Measurements from ENCODE around the gene RPS6KB1.
"Not testable (repeated sequence)": the region's sequence is repeated elsewhere in the genome, so short reads cannot be mapped to it uniquely, and the experiment has no call there.

RPS6KB1 gene

DNA sequence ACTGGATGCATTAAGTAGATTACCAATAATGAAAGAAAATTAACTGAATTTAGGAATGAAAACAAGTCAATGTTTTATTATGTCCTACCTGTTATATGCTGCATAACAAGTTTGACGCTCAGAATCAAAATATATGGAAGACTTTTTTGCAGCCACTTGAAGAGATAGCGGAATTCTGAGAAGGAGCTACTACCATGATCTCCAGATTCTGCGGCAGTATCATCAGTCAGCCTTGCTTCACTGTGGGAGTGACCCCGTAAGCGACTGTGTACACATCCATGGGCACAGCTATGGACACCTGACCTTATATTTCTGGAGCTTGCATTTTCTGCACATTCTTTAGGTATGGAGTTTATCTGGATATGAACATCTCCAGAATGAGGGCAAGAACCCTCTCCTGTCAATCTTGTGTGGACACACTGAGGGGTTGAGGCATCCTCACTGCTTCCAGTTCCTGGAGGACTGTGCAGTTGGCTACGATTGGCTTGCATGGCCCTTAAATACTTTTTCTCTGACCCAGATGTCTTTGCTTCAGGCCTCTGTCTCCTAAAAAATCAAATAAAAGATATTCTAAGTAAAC is 69.9 kb downstream of the RPS6KB1 start:
- DNase-seq (ENCODE audit: low read depth), result no peak
- TF ChIP-seq, protein P1, sequence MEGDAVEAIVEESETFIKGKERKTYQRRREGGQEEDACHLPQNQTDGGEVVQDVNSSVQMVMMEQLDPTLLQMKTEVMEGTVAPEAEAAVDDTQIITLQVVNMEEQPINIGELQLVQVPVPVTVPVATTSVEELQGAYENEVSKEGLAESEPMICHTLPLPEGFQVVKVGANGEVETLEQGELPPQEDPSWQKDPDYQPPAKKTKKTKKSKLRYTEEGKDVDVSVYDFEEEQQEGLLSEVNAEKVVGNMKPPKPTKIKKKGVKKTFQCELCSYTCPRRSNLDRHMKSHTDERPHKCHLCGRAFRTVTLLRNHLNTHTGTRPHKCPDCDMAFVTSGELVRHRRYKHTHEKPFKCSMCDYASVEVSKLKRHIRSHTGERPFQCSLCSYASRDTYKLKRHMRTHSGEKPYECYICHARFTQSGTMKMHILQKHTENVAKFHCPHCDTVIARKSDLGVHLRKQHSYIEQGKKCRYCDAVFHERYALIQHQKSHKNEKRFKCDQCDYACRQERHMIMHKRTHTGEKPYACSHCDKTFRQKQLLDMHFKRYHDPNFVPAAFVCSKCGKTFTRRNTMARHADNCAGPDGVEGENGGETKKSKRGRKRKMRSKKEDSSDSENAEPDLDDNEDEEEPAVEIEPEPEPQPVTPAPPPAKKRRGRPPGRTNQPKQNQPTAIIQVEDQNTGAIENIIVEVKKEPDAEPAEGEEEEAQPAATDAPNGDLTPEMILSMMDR (IDR thresholded peaks at IDR 0.05; ENCODE audit: low read depth, low read length, missing control alignments), result no peak
- no peak overlapping the region for H3K4me3 ChIP-seq (ENCODE audit: low read depth, low read length)

DNA sequence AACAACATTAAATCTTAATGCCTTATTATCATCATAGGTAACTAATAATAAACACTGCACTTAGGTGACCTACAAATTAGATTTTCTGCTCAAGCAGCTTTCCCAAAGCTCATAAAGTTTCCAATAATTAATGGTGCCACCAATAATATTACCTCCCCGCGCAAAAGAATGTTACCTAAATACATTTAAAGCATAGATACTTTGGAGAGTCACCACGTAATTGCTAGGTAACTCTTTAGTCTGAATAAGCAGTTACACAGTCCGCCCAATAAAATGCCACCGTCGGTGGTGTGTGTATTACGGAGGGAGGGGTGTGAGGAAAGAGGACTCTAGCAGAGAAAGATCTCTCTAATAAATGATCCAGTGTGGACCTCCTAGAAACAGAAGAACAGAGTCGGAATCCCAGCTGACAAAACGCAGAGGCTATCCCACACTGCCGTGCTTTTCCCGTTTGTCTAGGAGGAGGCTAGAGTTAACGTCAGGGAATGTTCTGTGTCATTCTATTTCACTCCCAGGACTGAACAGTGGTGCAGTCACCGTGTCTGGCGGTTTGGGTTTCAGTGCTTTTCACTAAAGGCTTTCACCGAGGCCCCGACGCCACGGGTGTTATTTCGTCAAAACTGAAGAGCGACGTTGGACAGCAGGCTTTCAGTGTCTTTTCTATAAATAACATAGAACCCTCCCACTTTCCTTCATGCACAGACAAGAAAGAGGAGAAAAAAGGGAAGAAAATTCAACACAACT is 71.0 kb downstream of the RPS6KB1 start:
- TF ChIP-seq, protein P1 (IDR thresholded peaks at IDR 0.05; ENCODE audit: low read depth, low read length, missing control alignments), result no peak
- H3K4me3 ChIP-seq (ENCODE audit: low read depth, low read length), result peak overlapping the region; percentile 92
- peak; percentile 15 for DNase-seq (ENCODE audit: low read depth)

DNA sequence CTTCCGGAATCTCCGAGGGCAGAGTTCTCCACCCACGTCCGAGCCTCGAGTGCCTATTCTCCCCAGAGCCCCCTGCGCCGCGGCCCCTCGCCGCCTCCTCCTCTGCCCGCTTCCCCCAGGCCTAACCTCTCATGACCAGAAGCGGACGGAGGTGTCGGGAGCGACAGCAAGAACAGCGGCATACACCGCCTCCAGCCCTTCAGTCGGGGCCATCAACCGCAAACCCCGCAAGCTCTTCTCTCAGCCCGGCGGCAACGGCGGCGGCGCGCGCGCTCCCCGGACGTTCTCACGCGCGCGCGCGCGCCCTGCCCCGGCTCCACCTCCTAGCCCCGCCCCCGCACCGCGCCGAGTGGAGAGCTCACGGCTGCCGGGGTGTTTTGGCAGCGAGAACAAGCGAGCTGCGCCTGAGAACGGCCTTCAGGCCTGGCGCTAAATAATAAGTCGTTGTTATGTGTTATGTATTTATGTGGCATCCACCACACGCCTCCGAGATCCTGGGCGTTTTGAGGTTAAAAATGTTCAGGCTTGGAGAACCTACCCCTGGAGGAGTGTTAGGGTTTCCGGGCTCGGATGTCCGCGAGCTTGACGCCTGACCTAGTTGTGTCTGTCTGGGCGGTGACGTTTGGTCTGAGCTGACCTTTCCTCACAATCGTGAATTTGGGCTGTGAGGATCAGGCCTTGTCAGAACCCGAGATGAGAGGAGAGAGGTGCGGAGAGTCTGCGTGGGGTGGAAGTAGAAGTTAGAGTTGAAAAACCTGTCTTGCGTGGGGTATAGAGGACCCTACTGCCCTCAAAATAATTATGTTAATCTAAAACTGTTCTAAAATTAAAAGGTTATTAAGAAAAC is 71.8 kb downstream of the RPS6KB1 start, which contains the start of gene RNFT1:
TSS of gene RNFT1 (minus strand) at position 259 of the 847 bp plus-strand sequence. CDS start at position 182, 77 bp downstream.
- peak; percentile 30 for DNase-seq (ENCODE audit: low read depth)
- H3K4me3 ChIP-seq (ENCODE audit: low read depth, low read length), result peak within 1 kb of the TSS; percentile 92
- TF ChIP-seq, protein P1 (IDR thresholded peaks at IDR 0.05; ENCODE audit: low read depth, low read length, missing control alignments), result no peak

DNA sequence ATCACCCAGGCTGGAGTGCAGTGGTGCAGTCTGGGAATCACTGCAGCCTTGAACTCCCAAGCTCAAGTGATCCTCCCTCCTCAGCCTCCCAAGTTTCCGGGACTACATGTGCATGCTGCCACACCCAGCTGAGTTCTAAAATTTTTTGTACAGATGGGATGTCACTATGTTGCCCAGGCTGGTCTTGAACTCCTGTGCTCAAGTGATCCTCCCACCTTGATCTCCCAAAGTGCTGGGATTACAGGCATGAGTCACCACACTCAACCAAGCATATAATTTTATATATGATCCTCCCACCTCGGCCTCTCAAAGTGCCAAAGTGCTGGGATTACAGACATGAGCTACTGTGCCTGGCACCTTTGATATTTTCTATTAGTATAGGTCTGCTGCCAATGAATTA is 78.8 kb downstream of the RPS6KB1 start:
- DNase-seq (ENCODE audit: low read depth), result not testable (repeated sequence)

DNA sequence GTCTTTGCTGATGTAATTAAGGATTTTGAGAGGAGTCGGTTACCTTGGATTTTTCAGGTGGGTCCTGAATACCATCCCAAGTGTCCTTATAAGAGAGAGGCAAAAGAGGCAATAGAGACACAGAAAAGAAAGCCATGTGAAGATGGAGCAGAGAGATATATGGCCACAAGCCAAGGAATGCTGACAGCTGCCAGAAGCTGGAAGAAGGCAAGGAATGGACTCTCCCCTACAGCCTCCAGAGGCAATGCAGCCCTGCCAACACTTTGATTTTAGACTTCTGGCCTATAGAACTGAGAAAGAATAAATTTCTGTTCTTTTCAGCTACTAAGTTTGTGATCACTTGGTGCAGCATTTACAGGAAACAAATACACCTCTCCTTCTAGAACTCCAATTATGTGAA is 79.9 kb downstream of the RPS6KB1 start:
- DNase-seq (ENCODE audit: low read depth), result no peak
- TF ChIP-seq, protein P1 (IDR thresholded peaks at IDR 0.05; ENCODE audit: low read depth, low read length, missing control alignments), result no peak

More for the DNA sequence above, 78.8 kb downstream of the RPS6KB1 start:
- not testable (repeated sequence) for H3K4me3 ChIP-seq (ENCODE audit: low read depth, low read length)

DNA sequence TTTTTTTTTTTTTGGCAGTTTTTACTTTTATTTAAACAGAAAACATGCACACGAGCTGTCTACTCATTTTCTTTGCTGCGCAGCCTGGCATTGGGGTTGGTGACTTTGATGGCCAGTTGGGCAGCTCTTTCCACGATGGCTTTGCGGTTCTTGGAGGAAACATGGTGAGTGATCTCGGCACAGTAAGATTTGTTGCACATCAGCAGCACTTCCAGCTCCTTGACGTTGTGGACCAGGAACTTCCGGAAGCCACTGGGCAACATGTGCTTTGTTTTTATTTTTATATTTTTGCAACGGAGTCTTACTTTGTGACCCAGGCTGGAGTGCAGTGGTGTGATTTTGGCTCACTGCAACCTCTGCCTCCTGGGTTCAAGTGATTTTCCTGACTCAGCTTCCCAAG is 80.6 kb downstream of the RPS6KB1 start:
- H3K4me3 ChIP-seq (ENCODE audit: low read depth, low read length); DNase-seq (ENCODE audit: low read depth): not testable (repeated sequence)

More for the DNA sequence above, 79.9 kb downstream of the RPS6KB1 start:
- no peak overlapping the region for H3K4me3 ChIP-seq (ENCODE audit: low read depth, low read length)

DNA sequence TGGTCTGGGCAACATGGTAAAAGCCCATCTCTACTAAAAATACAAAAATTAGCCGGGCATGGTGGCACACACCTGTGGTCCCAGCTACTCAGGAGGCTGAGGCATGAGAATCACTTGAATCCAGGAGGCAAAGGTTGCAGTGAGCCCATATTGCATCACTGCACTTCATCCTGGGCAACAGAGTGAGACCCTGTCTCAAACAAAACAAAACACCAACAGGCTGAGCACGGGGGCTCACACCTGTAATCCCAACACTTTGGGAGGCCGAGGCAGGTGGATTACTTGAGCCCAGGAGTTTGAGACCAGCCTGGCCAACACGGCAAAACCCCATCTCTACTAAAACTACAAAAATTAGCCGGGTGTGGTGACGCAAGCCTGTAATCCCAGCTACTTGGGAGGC is 82.2 kb downstream of the RPS6KB1 start:
- DNase-seq (ENCODE audit: low read depth); H3K4me3 ChIP-seq (ENCODE audit: low read depth, low read length): not testable (repeated sequence)

DNA sequence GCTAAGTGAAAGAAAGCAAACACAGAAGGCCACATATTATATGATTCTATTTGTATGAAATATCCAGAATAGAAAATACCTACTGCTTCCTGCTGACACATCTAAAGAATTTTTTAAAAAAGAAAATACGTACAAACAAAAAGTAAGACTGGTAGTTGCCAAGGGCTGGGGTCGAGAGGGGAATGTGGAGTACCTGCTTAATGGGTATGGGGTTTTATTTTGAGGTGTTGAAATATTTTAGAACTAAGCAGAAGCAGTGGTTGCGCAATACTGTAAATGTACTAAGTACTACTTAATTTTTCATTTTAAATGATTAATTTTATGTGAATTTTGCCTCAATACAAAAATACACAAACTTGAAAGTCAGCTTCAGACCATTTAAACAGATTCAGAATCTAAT is 103.7 kb downstream of the RPS6KB1 start:
- H3K4me3 ChIP-seq (ENCODE audit: low read depth, low read length); DNase-seq (ENCODE audit: low read depth): not testable (repeated sequence)
